ENCODE data around the gene SIGLEC5.

GRCh38 chr19:51567583-51567982, 62.6 kb downstream of the SIGLEC5 start:
- TF ChIP-seq CTCF (IDR thresholded peaks at IDR 0.05; ENCODE audit: low read depth, low read length, missing input control) (no peak), REST (IDR thresholded peaks at IDR 0.05) (no peak), MAX (IDR thresholded peaks at IDR 0.05) (no peak), YY1 (IDR thresholded peaks at IDR 0.05) (no peak), JUND (IDR thresholded peaks at IDR 0.05) (no peak), RAD21 (IDR thresholded peaks at IDR 0.05) (no peak), ATF3 (IDR thresholded peaks at IDR 0.05) (no peak), FOXA1 (IDR thresholded peaks at IDR 0.05) (no peak), TAF1 (conservative IDR thresholded peaks at IDR 0.05) (no peak), RXRA (IDR thresholded peaks at IDR 0.05) (no peak), HNF4A (conservative IDR thresholded peaks at IDR 0.05) (no peak), NR2F2 (IDR thresholded peaks at IDR 0.05) (no peak)
